ENCODE data around the gene PARD3. TPM values are rescaled to one million over a fixed set of nuclear protein-coding genes. Genes with fewer than 3 reads are reported as not detected.

The PARD3 gene
- total and polyA plus RNA-seq, 2 donors (not counting 3 experiments of a cell fraction or from before 2014, with no cell fraction given) = 7.3 to 24.1 TPM

DNA sequence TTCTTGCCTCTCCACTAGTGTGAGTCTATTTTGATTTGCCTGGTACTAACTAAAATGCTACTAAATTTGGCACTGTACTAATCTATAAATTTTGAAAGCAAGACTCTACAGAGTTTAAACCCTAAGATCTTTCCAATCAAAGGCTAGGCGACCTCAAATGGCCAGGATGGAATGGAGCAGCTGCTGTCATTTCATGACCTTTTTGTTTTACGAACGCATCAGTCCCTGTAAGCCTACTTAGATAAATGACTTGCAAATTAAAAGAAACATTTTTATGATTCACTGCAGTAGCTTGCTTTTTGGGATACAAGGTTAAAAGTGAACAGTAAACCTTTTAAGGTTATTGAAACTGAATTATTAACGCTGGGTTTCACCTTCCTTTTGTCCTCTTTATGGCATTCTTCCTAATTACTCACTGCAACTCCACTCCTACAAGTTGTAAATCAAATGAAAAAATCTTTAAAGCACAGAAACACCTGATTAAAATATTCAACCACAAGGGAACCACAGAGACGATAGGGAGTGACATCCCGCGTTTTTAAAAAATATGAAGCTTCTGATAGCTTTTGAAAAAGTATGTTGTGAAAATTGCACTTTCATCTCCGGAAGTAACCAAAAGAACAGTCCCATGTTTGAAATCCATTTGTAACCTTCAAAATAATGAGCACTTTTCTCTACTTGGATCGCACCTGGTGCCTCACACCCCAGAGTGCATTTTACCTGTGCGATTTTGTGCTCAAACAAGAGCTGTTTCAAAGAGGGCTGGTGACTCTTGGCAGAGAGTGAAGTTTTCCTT lies 595.1 kb downstream of the PARD3 start:
- Histone ChIP-seq H3K9me3 (replicated peaks; ENCODE audit: control insufficient read depth, insufficient read depth, low read length) (no peaks in the 10 kb centered on the region), H3K9ac (replicated peaks; ENCODE audit: extremely low read depth, insufficient read depth, low read length) (no peak overlapping the region), H3K36me3 (ENCODE audit: control insufficient read depth in 2 of 2, extremely low read depth in 1 of 2, insufficient read depth in 2 of 2, low read length in 2 of 2) (no peaks in the 10 kb centered on the region), H3K4me3 (replicated peaks in 1 of 3; ENCODE audit: insufficient read depth in 1 of 3, low read depth in 1 of 3, low read length in 3 of 3) (no peak overlapping the region), H3K79me2 (ENCODE audit: control insufficient read depth, insufficient read depth, low read length) (no peaks in the 10 kb centered on the region), H3K27me3 (ENCODE audit: control insufficient read depth in 2 of 2, insufficient read depth in 2 of 2, low read length in 2 of 2) (no peaks in the 10 kb centered on the region), H3K27ac (ENCODE audit: insufficient read depth, low read depth, low read length) (no peak overlapping the region), H2AFZ (ENCODE audit: low read depth, low read length) (no peak overlapping the region), H3K4me1 (ENCODE audit: control insufficient read depth, extremely low read depth, insufficient read depth, low read length) (no peaks in the 10 kb centered on the region), H4K20me1 (replicated peaks; ENCODE audit: control insufficient read depth, extremely low read depth, insufficient read depth, low read length) (no peaks in the 10 kb centered on the region), H3K9me1 (replicated peaks; ENCODE audit: control insufficient read depth, extremely low read depth, insufficient read depth, low read length) (no peaks in the 10 kb centered on the region), H3K4me2 (ENCODE audit: insufficient read depth, low read length) (no peak overlapping the region)
- DNase-seq (ENCODE audit: low read depth, low spot score) (no peak), FAIRE-seq (no peak)
- ChIA-PET CTCF (interaction anchor here (1.4 kb wide), 1 partner anchor 12 kb away, joined by 3 read pairs; no protein-coding TSS in a partner anchor), POLR2A (no interaction called here)
- BruUV-seq (replicated peaks) = no TSS peak
- intact Hi-C loops (cut with micrococcal nuclease) = loop anchor here (5.0 kb wide), 1 partner anchor 417 kb away; no protein-coding TSS in a partner anchor
- TF ChIP-seq POLR2A (IDR thresholded peaks at IDR 0.05; ENCODE audit: low read depth, low read length) = no peak
- dilution Hi-C loops (cut with MboI; ENCODE audit: extremely low pct_ligation_motif_present, low sequenced_read_pairs) = no loop called here

DNA sequence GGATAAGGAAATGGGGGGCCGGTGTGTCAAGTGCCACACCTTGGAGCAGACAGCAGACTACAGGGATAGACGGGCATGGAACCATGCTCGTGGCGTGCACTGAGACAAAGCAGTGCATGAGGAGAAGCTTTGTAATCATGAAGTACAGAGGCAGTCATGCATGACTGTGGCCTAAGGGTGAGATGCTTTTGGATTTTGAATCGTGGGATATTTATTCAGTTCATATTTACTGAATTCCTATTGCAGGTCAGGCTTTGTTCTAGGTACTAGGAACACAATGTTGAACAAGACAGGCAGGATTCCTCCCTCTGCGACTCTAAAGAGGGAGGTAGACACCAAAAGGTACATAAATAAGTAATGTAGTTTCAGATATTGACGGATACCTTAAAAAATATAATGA lies 597.6 kb downstream of the PARD3 start:
- no peak overlapping the region for H3K27ac ChIP-seq (ENCODE audit: insufficient read depth, low read depth, low read length)
- H3K4me1 ChIP-seq (ENCODE audit: control insufficient read depth, extremely low read depth, insufficient read depth, low read length) = no peaks in the 10 kb centered on the region
- ChIA-PET CTCF (no interaction called here), POLR2A (no interaction called here)
- H3K4me2 ChIP-seq (ENCODE audit: insufficient read depth, low read length) = no peak overlapping the region
- dilution Hi-C loops (cut with MboI; ENCODE audit: extremely low pct_ligation_motif_present, low sequenced_read_pairs) (no loop called here), intact Hi-C loops (cut with micrococcal nuclease) (no loop called here)
- no peak overlapping the region for H3K4me3 ChIP-seq (replicated peaks in 1 of 3; ENCODE audit: insufficient read depth in 1 of 3, low read depth in 1 of 3, low read length in 3 of 3)
- TF ChIP-seq, protein P1, sequence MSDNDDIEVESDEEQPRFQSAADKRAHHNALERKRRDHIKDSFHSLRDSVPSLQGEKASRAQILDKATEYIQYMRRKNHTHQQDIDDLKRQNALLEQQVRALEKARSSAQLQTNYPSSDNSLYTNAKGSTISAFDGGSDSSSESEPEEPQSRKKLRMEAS (IDR thresholded peaks at IDR 0.05; ENCODE audit: insufficient read depth, insufficient read length) = no peak
- TF ChIP-seq JUN (IDR thresholded peaks at IDR 0.05; ENCODE audit: borderline replicate concordance, insufficient read depth, insufficient read length, low read depth) (no peak), POLR2A (IDR thresholded peaks at IDR 0.05; ENCODE audit: low read depth, low read length) (no peak), EZH2 (IDR thresholded peaks at IDR 0.05; ENCODE audit: borderline replicate concordance, low read depth, low read length, severe bottlenecking) (no peak), FOS (IDR thresholded peaks at IDR 0.05; ENCODE audit: borderline replicate concordance, insufficient read depth, low read length) (no peak), POLR2AphosphoS5 (IDR thresholded peaks at IDR 0.05; ENCODE audit: insufficient read depth, low read depth, low read length) (no peak), MYC (IDR thresholded peaks at IDR 0.05; ENCODE audit: low read depth, low read length) (no peak), GATA2 (IDR thresholded peaks at IDR 0.05; ENCODE audit: insufficient read depth, insufficient read length, low read depth, low read length) (no peak)
- TF ChIP-seq, protein P2, sequence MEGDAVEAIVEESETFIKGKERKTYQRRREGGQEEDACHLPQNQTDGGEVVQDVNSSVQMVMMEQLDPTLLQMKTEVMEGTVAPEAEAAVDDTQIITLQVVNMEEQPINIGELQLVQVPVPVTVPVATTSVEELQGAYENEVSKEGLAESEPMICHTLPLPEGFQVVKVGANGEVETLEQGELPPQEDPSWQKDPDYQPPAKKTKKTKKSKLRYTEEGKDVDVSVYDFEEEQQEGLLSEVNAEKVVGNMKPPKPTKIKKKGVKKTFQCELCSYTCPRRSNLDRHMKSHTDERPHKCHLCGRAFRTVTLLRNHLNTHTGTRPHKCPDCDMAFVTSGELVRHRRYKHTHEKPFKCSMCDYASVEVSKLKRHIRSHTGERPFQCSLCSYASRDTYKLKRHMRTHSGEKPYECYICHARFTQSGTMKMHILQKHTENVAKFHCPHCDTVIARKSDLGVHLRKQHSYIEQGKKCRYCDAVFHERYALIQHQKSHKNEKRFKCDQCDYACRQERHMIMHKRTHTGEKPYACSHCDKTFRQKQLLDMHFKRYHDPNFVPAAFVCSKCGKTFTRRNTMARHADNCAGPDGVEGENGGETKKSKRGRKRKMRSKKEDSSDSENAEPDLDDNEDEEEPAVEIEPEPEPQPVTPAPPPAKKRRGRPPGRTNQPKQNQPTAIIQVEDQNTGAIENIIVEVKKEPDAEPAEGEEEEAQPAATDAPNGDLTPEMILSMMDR (IDR thresholded peaks at IDR 0.05; ENCODE audit: extremely low read depth in 1 of 2, insufficient read depth in 1 of 2, low read depth in 1 of 2, low read length in 2 of 2) = no peak
- H2AFZ ChIP-seq (ENCODE audit: low read depth, low read length) = no peak overlapping the region
- H4K20me1 ChIP-seq (replicated peaks; ENCODE audit: control insufficient read depth, extremely low read depth, insufficient read depth, low read length) = no peaks in the 10 kb centered on the region
- no peak for FAIRE-seq
- H3K9me1 ChIP-seq (replicated peaks; ENCODE audit: control insufficient read depth, extremely low read depth, insufficient read depth, low read length) = no peaks in the 10 kb centered on the region
- H3K79me2 ChIP-seq (ENCODE audit: control insufficient read depth, insufficient read depth, low read length) = no peaks in the 10 kb centered on the region
- no peaks in the 10 kb centered on the region for H3K9me3 ChIP-seq (replicated peaks; ENCODE audit: control insufficient read depth, insufficient read depth, low read length)
- no TSS peak for BruUV-seq (replicated peaks)
- H3K27me3 ChIP-seq (ENCODE audit: control insufficient read depth in 2 of 2, insufficient read depth in 2 of 2, low read length in 2 of 2) = no peaks in the 10 kb centered on the region
- no peak overlapping the region for H3K9ac ChIP-seq (replicated peaks; ENCODE audit: extremely low read depth, insufficient read depth, low read length)
- no peaks in the 10 kb centered on the region for H3K36me3 ChIP-seq (ENCODE audit: control insufficient read depth in 2 of 2, extremely low read depth in 1 of 2, insufficient read depth in 2 of 2, low read length in 2 of 2)
- no peak for DNase-seq (ENCODE audit: low read depth, low spot score)
